ENCODE measurements around the gene MAN2B2. TPM values are rescaled to one million over a fixed set of nuclear protein-coding genes. Genes with fewer than 3 reads are reported as not detected.

Gene MAN2B2
- total RNA-seq, 1 experiment from 2014 or later, result 20.5 TPM

- Histone ChIP-seq H3K36me3 (ENCODE audit: control insufficient read depth, insufficient read depth, low read length) (no peaks in the 10 kb centered on the region), H3K4me3 (ENCODE audit: low read depth, low read length) (no peak overlapping the region), H3K9me3 (no peaks in the 10 kb centered on the region), H3K4me1 (no peaks in the 10 kb centered on the region), H3K27me3 (replicated peaks; ENCODE audit: control insufficient read depth, insufficient read depth, low read length) (no peaks in the 10 kb centered on the region)
- POLR2A ChIA-PET, result no interaction called here
- CTCF ChIA-PET, result no interaction called here
- Mint-ChIP-seq H3K27me3 (ENCODE audit: insufficient read depth, unreplicated experiment) (no peaks in the 10 kb centered on the region), H3K36me3 (ENCODE audit: insufficient read depth, unreplicated experiment) (peaks cover 10% of the 10 kb centered on the region), H3K27ac (ENCODE audit: unreplicated experiment) (no peak overlapping the region), H3K4me1 (ENCODE audit: low read depth, unreplicated experiment) (no peaks in the 10 kb centered on the region), H3K4me3 (ENCODE audit: unreplicated experiment) (no peak overlapping the region), H3K9me3 (ENCODE audit: unreplicated experiment) (no peaks in the 10 kb centered on the region)
- no peak for TF ChIP-seq CTCF (IDR thresholded peaks at IDR 0.05; ENCODE audit: insufficient read depth in 1 of 2, low read depth in 1 of 2, low read length in 1 of 2, severe bottlenecking in 1 of 2, unreplicated experiment in 1 of 2)
- no TSS peak for BruUV-seq (replicated peaks)
- intact Hi-C loops (cut with micrococcal nuclease; ENCODE audit: unreplicated experiment), result no loop called here
- DNase-seq, result no peak
Observed at GRCh38 chr4:6584865-6585264, 9.9 kb downstream of the MAN2B2 start.

- no peak for DNase-seq
- no peak overlapping the region for H3K4me3 Mint-ChIP-seq (ENCODE audit: unreplicated experiment)
- POLR2A ChIA-PET, result no interaction called here
Observed at GRCh38 chr4:6586715-6587325, 11.8 kb downstream of the MAN2B2 start.

GRCh38 chr4:6589444-6589843 is 14.5 kb downstream of the MAN2B2 start:
- ChIA-PET POLR2A (no interaction called here), CTCF (no interaction called here)
- Histone ChIP-seq H3K4me3 (ENCODE audit: low read depth, low read length) (no peak overlapping the region), H3K9me3 (no peaks in the 10 kb centered on the region), H3K4me1 (no peaks in the 10 kb centered on the region), H3K36me3 (ENCODE audit: control insufficient read depth, insufficient read depth, low read length) (no peaks in the 10 kb centered on the region), H3K27me3 (replicated peaks; ENCODE audit: control insufficient read depth, insufficient read depth, low read length) (no peaks in the 10 kb centered on the region)
- no peaks in the 10 kb centered on the region for H3K4me1 Mint-ChIP-seq (ENCODE audit: low read depth, unreplicated experiment)
- intact Hi-C loops (cut with micrococcal nuclease; ENCODE audit: unreplicated experiment), result no loop called here
- H3K27me3 Mint-ChIP-seq (ENCODE audit: insufficient read depth, unreplicated experiment), result no peaks in the 10 kb centered on the region
- H3K36me3 Mint-ChIP-seq (ENCODE audit: insufficient read depth, unreplicated experiment), result no peaks in the 10 kb centered on the region
- no TSS peak for BruUV-seq (replicated peaks)
- H3K4me3 Mint-ChIP-seq (ENCODE audit: unreplicated experiment), result no peak overlapping the region
- H3K9me3 Mint-ChIP-seq (ENCODE audit: unreplicated experiment), result no peaks in the 10 kb centered on the region
- TF ChIP-seq CTCF (IDR thresholded peaks at IDR 0.05; ENCODE audit: insufficient read depth in 1 of 2, low read depth in 1 of 2, low read length in 1 of 2, severe bottlenecking in 1 of 2, unreplicated experiment in 1 of 2), result no peak
- no peak for DNase-seq
- H3K27ac Mint-ChIP-seq (ENCODE audit: unreplicated experiment), result no peak overlapping the region

More at GRCh38 chr4:6586715-6587325, 11.8 kb downstream of the MAN2B2 start:
- no peaks in the 10 kb centered on the region for H3K4me1 Mint-ChIP-seq (ENCODE audit: low read depth, unreplicated experiment)
- H3K4me1 ChIP-seq, result no peaks in the 10 kb centered on the region
- no peak for TF ChIP-seq CTCF (IDR thresholded peaks at IDR 0.05; ENCODE audit: insufficient read depth in 1 of 2, low read depth in 1 of 2, low read length in 1 of 2, severe bottlenecking in 1 of 2, unreplicated experiment in 1 of 2)
- H3K36me3 Mint-ChIP-seq (ENCODE audit: insufficient read depth, unreplicated experiment), result peaks cover 6% of the 10 kb centered on the region
- no peaks in the 10 kb centered on the region for H3K9me3 ChIP-seq
- no peaks in the 10 kb centered on the region for H3K27me3 ChIP-seq (replicated peaks; ENCODE audit: control insufficient read depth, insufficient read depth, low read length)
- H3K4me3 ChIP-seq (ENCODE audit: low read depth, low read length), result no peak overlapping the region
- intact Hi-C loops (cut with micrococcal nuclease; ENCODE audit: unreplicated experiment), result no loop called here
- no TSS peak for BruUV-seq (replicated peaks)
- H3K27me3 Mint-ChIP-seq (ENCODE audit: insufficient read depth, unreplicated experiment), result no peaks in the 10 kb centered on the region
- H3K27ac Mint-ChIP-seq (ENCODE audit: unreplicated experiment), result no peak overlapping the region
- CTCF ChIA-PET, result no interaction called here
- no peaks in the 10 kb centered on the region for H3K9me3 Mint-ChIP-seq (ENCODE audit: unreplicated experiment)
- H3K36me3 ChIP-seq (ENCODE audit: control insufficient read depth, insufficient read depth, low read length), result no peaks in the 10 kb centered on the region
